B cell (primary cell): Measurements from ENCODE around the gene PNN. TPM values are rescaled to one million over a fixed set of nuclear protein-coding genes. Genes with fewer than 3 reads are reported as not detected.

ENCODE experiments used
- ATAC-seq: fragments of 200-7000 bp; cut with Tn5 transposase; one replicate; pipeline ENCODE4 v1.10.0; 2021; ENCODE audit warnings: low read depth, mild to moderate bottlenecking, moderate number of reproducible peaks, moderate library complexity
- CTCF ChIA-PET: fragments of 350-600 bp; sonication (Branson Sonifier 250); formaldehyde crosslinking; loops from one replicate; lab custom pipeline; 2021; ENCODE audit warnings: antibody characterized with exemption, inconsistent platforms; lab: Charles Lee
- POLR2A ChIA-PET: fragments of 350-600 bp; sonication (Branson Sonifier 250); formaldehyde crosslinking; loops from one replicate; lab custom pipeline; 2021; ENCODE audit warnings: antibody characterized with exemption; lab: Charles Lee
- DNase-seq: peaks from one replicate; pipeline ENCODE4 v3.0.0; 2013
- H2AFZ ChIP-seq: 2 replicates; pipeline ENCODE4 v1.6.1; 2012; ENCODE audit warnings: mild to moderate bottlenecking, low read depth, low read length; ENCODE audit not compliant: insufficient read depth, poor library complexity, severe bottlenecking
- H3K27ac ChIP-seq, 2 donors: 1 replicate in 1 of 2; 2 replicates in 1 of 2; pipeline ENCODE4 v1.5.1; 2012 to 2013; ENCODE audit warnings: low read length in 2 of 2, mild to moderate bottlenecking in 2 of 2, moderate library complexity in 1 of 2
- H3K27me3 ChIP-seq, 4 experiments: fragments of 200-600 bp in 1 of 4; sonication (generic) in 1 of 4; replicated peaks in 1 of 4; 1 replicate in 2 of 4; 2 replicates in 2 of 4; pipeline versions ENCODE4 v1.6.1 to v1.7.0; 2013 to 2016; ENCODE audit warnings: low read length in 3 of 4, mild to moderate bottlenecking in 2 of 4, mixed read lengths in 1 of 4, moderate library complexity in 1 of 4; ENCODE audit not compliant: insufficient read depth in 4 of 4, control insufficient read depth in 3 of 4; ENCODE audit errors: control extremely low read depth in 1 of 4
- H3K36me3 ChIP-seq, 2 experiments: replicated peaks in 1 of 2; 1 replicate in 1 of 2; 2 replicates in 1 of 2; pipeline versions ENCODE4 v1.6.1 to v1.7.1; 2013; ENCODE audit warnings: low read length in 1 of 2; ENCODE audit not compliant: insufficient read depth in 2 of 2, control insufficient read depth in 1 of 2; ENCODE audit errors: control extremely low read depth in 1 of 2, extremely low read depth in 1 of 2
- H3K4me1 ChIP-seq, 2 donors: fragments of 200-600 bp in 1 of 2; sonication (generic) in 1 of 2; 1 replicate in 1 of 2; 2 replicates in 1 of 2; pipeline versions ENCODE4 v1.5.1 to v1.6.1; 2013 to 2017; ENCODE audit warnings: low read length in 2 of 2; ENCODE audit not compliant: control insufficient read depth in 2 of 2, insufficient read depth in 2 of 2
- H3K4me2 ChIP-seq: replicated peaks from 2 replicates; pipeline ENCODE3; 2012; ENCODE audit warnings: mild to moderate bottlenecking, low read depth, low read length; ENCODE audit not compliant: poor library complexity, severe bottlenecking
- H3K4me3 ChIP-seq, 5 experiments: fragments of 200-600 bp in 1 of 5; sonication (generic) in 1 of 5; 1 replicate in 3 of 5; 2 replicates in 2 of 5; pipeline versions ENCODE4 v1.5.1 to v1.7.0; 2011 to 2016; ENCODE audit warnings: low read length in 4 of 5, mild to moderate bottlenecking in 4 of 5, low read depth in 2 of 5, control low read depth in 1 of 5, moderate library complexity in 1 of 5; ENCODE audit not compliant: insufficient read depth in 1 of 5; ENCODE audit errors: control extremely low read depth in 1 of 5, extremely low read depth in 1 of 5
- H3K79me2 ChIP-seq: fragments of 200-600 bp; sonication (generic); one replicate; pipeline ENCODE4 v1.6.0; 2016; ENCODE audit warnings: low read length; ENCODE audit not compliant: control insufficient read depth, insufficient read depth
- H3K9ac ChIP-seq: fragments of 200-600 bp; sonication (generic); 2 replicates; pipeline ENCODE4 v1.6.1; 2017; ENCODE audit warnings: mild to moderate bottlenecking, low read length, moderate library complexity
- H3K9me3 ChIP-seq, 3 donors: one replicate each; pipeline versions ENCODE4 v1.6.1 to v1.7.1; 2013; ENCODE audit warnings: low read length in 2 of 3; ENCODE audit not compliant: control insufficient read depth in 2 of 3, insufficient read depth in 1 of 3; ENCODE audit errors: control extremely low read depth in 1 of 3
- H4K20me1 ChIP-seq: 2 replicates; pipeline ENCODE4 v1.6.0; 2012; ENCODE audit warnings: mild to moderate bottlenecking, low read length; ENCODE audit not compliant: insufficient read depth, control insufficient read depth, poor library complexity, severe bottlenecking
- H3K27ac Mint-ChIP-seq: one replicate; pipeline ENCODE4 v1.8.0; 2021; ENCODE audit warnings: mixed read lengths
- H3K27me3 Mint-ChIP-seq: one replicate; pipeline ENCODE4 v1.8.0; 2021; ENCODE audit warnings: mixed read lengths
- H3K4me1 Mint-ChIP-seq: one replicate; pipeline ENCODE4 v1.8.0; 2021; ENCODE audit warnings: mixed read lengths
- H3K4me3 Mint-ChIP-seq: one replicate; pipeline ENCODE4 v1.8.0; 2021; ENCODE audit warnings: mixed read lengths
- H3K9me3 Mint-ChIP-seq: one replicate; pipeline ENCODE4 v1.8.0; 2022; ENCODE audit warnings: mixed read lengths; ENCODE audit not compliant: insufficient read depth
- CTCF ChIP-seq: fragments of 200-600 bp; IDR thresholded peaks from one replicate; pipeline ENCODE4 v1.8.0; 2022; ENCODE audit warnings: antibody characterized with exemption, mild to moderate bottlenecking
- EZH2 ChIP-seq: IDR thresholded peaks from 2 replicates; pipeline ENCODE4 v1.6.1; 2012; ENCODE audit warnings: borderline replicate concordance, low read depth, mild to moderate bottlenecking, moderate library complexity, low read length; ENCODE audit not compliant: insufficient read depth, poor library complexity, severe bottlenecking
- WGBS: methylation state at CpG from one replicate; pipeline ENCODE4 v1.1.5; 2013; ENCODE audit warnings: missing lambda C conversion rate; ENCODE audit not compliant: insufficient coverage; 5-methylcytosine and 5-hydroxymethylcytosine counted together
- intact Hi-C: fragments of 100-400 bp; cut with micrococcal nuclease; formaldehyde crosslinking; loops from one replicate; pipeline ENCODE4 v1.10.0; 2022
- polyA plus RNA-seq: library from polyadenylated mRNA; depleted of rRNA; stranded (reverse); fragments of >200 nt; gene quantifications from 2 replicates; pipeline ENCODE4 v1.2.3, GENCODE V29; 2012
- total RNA-seq, 2 donors: library from RNA; stranded (reverse); fragments of 120-200 nt in 1 of 2; gene quantifications; 1 replicate in 1 of 2; 2 replicates in 1 of 2; pipeline versions ENCODE4 v1.2.3 to v1.2.4, GENCODE V29; 2013 to 2022

PNN gene
- total and polyA plus RNA-seq, 2 donors (not counting 1 experiment from before 2014, with no cell fraction given): 49.7 to 134 TPM

- H3K27ac ChIP-seq: no peak overlapping the region
- no peaks in the 10 kb centered on the region for H3K4me1 ChIP-seq
- no peak overlapping the region for H3K4me3 Mint-ChIP-seq
- no peaks in the 10 kb centered on the region for H3K27me3 ChIP-seq
- TF ChIP-seq EZH2 (no peak), CTCF (no peak)
- no peak overlapping the region for H3K27ac Mint-ChIP-seq
- DNase-seq: no peak
- POLR2A ChIA-PET: no interaction called here
- H2AFZ ChIP-seq: no peak overlapping the region
- peaks cover 2% of the 10 kb centered on the region for H3K4me1 Mint-ChIP-seq
- no peaks in the 10 kb centered on the region for H3K27me3 Mint-ChIP-seq
- H3K79me2 ChIP-seq: no peaks in the 10 kb centered on the region
- CTCF ChIA-PET: no interaction called here
- H3K4me3 ChIP-seq: no peak overlapping the region
- no peaks in the 10 kb centered on the region for H3K9me3 Mint-ChIP-seq
- intact Hi-C loops: no loop called here
- no peak for ATAC-seq
- H3K4me2 ChIP-seq: no peak overlapping the region
- H3K36me3 ChIP-seq: no peaks in the 10 kb centered on the region
- no peaks in the 10 kb centered on the region for H4K20me1 ChIP-seq
- H3K9me3 ChIP-seq: no peaks in the 10 kb centered on the region
- no peak overlapping the region for H3K9ac ChIP-seq
- WGBS: no CpG with 5 or more reads among the region's 1 CpG
These were observed 37.6 kb downstream of the PNN start for GRCh38 chr14:39212693-39213092.

GRCh38 chr14:39217214-39217879, 42.3 kb downstream of the PNN start:
- H3K27ac ChIP-seq: no peak overlapping the region
- no peak overlapping the region for H3K4me2 ChIP-seq
- no peak for TF ChIP-seq EZH2
- no peak for TF ChIP-seq CTCF
- intact Hi-C loops: no loop called here
- no peaks in the 10 kb centered on the region for H3K9me3 ChIP-seq
- no peak overlapping the region for H2AFZ ChIP-seq
- H3K9ac ChIP-seq: no peak overlapping the region
- no peaks in the 10 kb centered on the region for H4K20me1 ChIP-seq
- H3K79me2 ChIP-seq: no peaks in the 10 kb centered on the region
- H3K27ac Mint-ChIP-seq: no peak overlapping the region
- CTCF ChIA-PET: no interaction called here
- H3K4me3 Mint-ChIP-seq: no peak overlapping the region
- POLR2A ChIA-PET: no interaction called here
- 70% methylated on average over 2 of the region's 8 CpGs for WGBS
- no peaks in the 10 kb centered on the region for H3K27me3 Mint-ChIP-seq
- no peak overlapping the region for H3K4me3 ChIP-seq
- H3K36me3 ChIP-seq: no peaks in the 10 kb centered on the region
- DNase-seq (no peak), ATAC-seq (no peak)
- no peaks in the 10 kb centered on the region for H3K9me3 Mint-ChIP-seq
- H3K4me1 Mint-ChIP-seq: peaks cover 7% of the 10 kb centered on the region
- no peaks in the 10 kb centered on the region for H3K27me3 ChIP-seq
- H3K4me1 ChIP-seq: peaks cover 0 to 5% of the 10 kb centered on the region in 2 donors
